ENCODE results near the gene SLC34A1.
"Not testable (repeated sequence)": the region's sequence is repeated elsewhere in the genome, so short reads cannot be mapped to it uniquely, and the experiment has no call there.

SLC34A1 gene

DNA sequence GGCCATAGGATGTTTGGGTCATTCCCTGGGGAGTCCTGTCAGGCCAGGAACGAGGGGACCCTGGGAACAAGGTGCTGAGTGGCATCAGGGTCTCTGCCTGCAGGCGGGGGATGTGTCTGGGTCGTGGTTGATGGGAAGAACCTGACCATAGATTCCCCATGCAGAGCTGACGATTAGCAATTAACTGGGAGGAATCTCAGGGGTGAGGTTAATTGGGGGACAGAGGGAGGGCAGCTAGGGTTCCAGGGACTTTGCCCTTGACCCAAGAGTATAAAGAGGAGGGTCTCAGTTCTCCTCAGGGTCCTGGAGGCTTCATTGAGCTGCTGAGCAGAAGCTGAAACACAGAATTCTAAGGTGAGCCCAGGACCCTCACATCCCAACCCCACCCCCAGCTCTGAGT, at the start of gene SLC34A1:
SLC34A1 (plus strand) TSS at position 301 of the 400 bp plus-strand sequence. CDS start 1,308 bp downstream, outside the sequence.
- DNase-seq: no peak

DNA sequence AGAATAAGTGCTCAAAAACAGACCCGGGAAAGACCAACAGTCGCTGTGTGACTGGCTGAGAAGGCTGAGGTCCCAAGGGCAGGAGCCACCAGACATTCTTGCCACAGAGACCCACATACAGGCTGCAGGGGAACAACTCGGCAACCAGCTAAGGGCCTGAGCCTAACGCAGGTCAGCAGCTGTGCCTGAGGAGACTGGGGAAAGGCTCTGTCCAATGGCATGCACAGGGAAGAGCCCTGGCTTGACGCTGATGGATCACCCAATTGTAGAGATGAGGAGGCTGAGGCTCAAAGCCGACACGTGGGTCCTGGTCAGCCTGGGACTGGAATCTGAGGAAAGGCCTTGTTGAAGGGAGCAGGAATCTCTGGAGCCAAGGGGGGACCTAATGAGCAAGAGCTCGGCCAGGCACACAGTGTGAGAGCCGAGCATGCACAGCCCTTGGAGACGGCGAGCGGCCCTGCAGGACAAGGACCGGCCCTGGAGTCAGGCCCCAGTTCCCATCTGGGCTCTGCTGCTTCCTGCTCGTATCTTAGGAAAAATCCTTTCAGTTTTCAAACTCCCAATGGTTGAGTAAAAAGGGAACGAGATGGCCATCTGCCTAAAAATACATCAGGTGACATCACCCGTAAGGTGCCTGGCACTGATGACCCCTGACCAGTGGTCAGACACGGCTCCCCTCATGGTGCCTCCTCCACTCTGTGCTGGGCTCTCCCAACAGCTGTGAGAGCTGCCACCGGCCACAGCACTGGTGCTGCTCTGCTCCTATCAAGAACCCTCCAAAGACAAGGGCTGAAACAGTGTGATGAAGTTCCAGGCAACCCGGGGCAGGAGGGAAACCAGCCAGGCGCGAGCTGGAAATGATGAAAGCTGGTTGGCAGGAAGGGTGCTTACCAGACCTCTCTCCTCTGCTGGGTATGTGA, 49.2 kb upstream of the SLC34A1 start:
- DNase-seq: no peak

DNA sequence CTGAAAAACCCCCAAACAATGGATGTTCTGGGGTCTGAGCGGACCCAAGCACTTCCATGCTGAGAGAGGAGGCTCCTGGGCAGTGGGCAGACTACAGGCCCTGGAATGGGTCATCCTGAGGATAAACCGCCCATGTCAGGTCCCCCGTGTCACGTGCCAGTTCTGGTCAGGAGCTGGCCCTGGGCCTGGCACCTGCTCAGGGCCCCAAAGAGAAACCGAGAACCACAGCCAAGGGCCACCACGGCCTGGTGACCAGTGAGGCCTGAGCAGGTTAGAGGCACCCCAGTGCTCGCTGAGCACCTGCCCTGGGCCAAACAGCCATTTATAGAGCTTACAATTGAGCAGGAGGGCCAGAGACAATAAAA, 48.6 kb upstream of the SLC34A1 start:
- DNase-seq: no peak

GRCh38 chr5:177336112-177336511, 48.1 kb upstream of the SLC34A1 start:
- no peak for DNase-seq

GRCh38 chr5:177336603-177337494, 47.4 kb upstream of the SLC34A1 start:
- DNase-seq: no peak

GRCh38 chr5:177338251-177339106, 45.8 kb upstream of the SLC34A1 start:
- no peak for DNase-seq

DNA sequence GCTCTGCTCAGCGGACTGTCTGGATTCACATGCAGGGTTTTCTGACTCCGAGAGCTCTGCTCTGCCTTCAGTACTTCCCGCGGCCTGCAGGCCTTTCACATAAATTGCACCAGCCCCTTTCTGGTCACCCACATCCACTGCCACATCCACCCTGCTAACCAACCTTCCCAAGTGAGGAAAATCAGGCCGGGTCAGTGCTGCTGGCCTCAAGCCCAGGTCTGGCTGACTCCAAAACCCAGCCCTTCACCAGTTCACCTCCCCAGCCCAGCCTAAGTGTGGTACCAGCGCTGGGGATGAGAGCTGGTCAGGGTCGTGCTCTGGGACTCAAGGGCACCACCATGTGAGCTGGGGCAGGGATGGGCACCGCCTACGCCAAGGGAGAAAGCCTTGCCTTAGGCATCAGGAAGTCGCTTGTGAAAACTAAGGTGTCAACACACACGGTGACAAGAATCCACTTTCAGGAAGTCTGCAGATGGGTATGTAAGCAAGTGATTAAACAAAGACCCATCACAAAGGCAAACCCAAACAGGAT, 45.1 kb upstream of the SLC34A1 start:
- DNase-seq: no peak

DNA sequence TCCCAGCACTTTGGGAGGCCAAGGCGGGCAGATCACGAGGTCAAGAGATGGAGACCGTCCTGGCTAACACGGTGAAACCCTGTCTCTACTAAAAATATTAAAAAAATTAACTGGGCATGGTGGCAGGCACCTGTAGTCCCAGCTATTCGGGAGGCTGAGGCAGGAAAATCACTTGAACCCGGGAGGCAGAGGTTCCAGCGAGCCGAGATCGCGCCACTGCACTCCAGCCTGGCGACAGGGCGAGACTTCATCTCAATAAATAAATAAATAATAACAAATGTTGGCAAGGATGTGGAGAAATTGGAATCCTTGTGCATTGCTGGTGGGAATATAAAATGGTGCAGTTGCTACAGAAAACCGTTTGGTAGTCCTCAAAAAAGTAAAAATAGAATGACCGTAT, 41.2 kb upstream of the SLC34A1 start:
- not testable (repeated sequence) for DNase-seq

DNA sequence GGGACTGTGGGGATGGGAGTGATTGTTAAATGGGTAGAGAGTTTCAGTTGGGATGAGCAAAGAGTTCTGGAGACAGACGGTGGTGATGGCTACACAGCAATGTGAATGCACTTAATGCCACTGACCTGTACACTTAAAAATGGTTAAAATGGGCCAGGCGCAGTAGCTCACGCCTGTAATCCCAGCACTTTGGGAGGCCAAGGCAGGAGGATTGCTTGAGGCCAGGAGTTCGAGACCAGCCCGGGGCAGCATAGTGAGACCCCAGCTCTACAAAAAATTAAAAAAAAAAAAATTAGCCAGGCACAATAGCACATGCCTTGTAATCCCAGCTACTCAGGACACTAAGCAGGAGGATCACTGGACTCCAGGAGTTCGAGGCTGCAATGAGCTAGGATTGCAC, 40.5 kb upstream of the SLC34A1 start:
- DNase-seq: no peak

DNA sequence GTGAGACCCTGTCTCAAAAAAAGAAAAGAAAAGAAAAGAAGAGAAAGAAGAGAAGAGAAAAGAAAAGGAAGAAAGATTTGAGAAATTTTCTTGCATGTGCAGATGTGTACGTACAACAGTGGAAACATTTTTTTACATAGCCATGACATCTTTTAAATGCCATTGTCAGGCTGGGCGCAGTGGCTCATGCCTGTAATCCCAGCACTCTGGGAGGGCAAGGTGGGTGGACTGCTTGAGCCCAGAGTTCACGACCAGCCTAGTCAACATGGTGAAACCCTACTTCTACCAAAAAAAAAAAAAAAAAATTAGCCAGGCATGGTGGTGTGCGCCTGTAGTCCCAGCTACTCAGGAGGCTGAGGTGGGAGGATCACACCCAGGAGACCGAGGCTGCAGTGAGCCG, 39.3 kb upstream of the SLC34A1 start:
- DNase-seq: no peak

- no peak for DNase-seq
Measured at GRCh38 chr5:177346820-177347219, 37.4 kb upstream of the SLC34A1 start.

GRCh38 chr5:177347699-177348098, 36.5 kb upstream of the SLC34A1 start:
- no peak for DNase-seq

DNA sequence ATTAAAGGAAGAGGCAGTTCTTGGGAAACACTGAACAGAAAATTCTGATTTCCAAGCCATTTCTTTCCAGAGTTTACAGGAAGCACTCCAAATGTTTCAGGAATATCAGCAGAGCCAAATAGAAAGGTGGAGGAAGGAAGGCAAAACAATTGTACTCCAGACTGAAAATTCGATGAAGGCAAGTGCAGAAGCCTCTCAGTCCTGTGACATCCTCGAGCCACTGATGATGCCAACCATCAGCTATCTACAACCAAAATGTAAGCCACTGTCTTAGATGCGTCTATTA, 34.9 kb upstream of the SLC34A1 start:
- DNase-seq: no peak

DNA sequence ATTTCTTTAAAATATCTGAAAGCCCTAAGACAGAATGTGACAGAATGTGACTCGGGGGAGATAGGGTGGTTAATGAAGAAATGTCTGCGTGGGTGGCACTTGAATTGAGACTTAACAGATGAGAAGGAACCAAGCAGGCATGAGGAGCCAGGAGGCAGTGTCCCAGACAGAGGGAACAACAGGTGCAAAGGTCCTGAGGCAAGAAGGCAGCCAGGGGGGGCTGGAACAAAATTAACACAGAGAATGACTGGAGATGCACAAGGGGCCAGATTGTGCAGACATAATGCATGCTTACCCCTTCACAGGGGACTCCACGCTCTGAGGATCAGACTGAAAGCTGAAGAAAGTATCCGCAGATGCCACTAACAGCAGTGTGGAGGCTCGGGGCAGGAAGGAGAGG, 34.5 kb upstream of the SLC34A1 start:
- no peak for DNase-seq

GRCh38 chr5:177350776-177351391, 33.4 kb upstream of the SLC34A1 start:
- DNase-seq: no peak

DNA sequence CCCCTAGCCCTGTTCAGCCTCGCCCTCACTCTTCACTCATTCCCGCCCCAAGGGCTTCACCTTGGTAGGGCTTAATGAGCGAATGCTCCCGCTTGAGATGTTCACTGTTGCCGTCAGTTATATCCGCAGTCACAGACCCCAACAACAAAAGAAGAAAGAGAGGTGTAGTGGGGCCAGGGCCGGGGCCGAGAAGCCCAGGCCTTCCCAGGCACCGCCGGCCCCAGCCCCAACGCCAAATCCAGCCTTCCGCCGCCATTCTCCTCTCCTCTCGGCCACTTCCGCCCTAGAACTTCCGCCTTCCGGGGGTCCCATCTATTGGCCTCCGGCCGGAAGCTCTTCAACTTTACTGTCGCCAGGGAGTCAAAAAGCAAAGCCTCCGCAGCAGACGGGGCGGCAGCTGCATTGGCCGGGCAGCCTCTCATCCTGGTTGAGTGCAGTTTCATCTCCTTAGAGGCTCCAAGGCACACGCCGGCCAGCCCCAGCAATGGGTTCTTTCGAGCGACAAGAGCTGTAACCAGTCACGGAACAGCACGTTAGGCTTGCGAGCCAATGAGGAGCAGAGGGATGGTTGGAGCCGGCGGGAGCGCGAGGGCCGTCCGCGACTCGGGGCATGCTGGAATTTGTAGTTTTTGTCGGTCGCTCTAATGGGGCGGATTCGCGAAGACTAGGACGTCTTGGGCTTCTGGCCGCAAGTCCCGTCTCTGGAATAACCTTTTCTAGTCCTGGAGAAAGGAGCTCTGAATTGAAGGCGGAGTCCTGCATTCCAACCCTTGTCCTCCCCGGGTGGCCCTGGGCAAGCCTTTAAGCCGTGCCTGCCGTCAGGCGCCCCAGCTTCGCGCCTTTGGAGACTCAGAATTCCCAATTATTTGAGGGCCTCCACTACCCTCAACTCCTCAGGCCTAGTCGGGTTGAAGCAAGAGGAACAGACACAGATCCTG, 32.6 kb upstream of the SLC34A1 start, which contains the start of gene LMAN2:
LMAN2 (minus strand) TSS at position 277 of the 938 bp plus-strand sequence; CDS start at position 256, 21 bp downstream.
- DNase-seq: peak; percentile 63

DNA sequence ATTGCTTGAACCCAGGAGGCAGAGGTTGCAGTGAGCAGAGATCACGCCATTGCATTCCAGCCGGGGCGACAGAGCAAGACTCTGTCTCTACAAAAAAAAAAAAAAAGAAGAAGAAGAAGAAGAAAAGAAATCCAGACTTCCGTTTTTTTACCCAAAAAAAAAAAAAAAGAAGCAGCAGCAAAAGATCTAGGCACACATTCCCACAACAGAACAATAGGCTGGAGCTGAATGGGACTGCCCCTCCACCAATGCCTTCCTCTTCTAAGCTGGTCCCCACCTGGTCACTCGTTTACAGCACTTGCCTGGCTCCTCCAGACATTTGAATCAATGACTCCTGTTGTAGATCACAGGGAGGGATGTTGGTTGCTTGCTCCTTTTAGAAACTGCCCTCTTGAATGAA, 31.1 kb upstream of the SLC34A1 start:
- no peak for DNase-seq

- no peak for DNase-seq
Measured at GRCh38 chr5:177354256-177354655, 30.0 kb upstream of the SLC34A1 start.

DNA sequence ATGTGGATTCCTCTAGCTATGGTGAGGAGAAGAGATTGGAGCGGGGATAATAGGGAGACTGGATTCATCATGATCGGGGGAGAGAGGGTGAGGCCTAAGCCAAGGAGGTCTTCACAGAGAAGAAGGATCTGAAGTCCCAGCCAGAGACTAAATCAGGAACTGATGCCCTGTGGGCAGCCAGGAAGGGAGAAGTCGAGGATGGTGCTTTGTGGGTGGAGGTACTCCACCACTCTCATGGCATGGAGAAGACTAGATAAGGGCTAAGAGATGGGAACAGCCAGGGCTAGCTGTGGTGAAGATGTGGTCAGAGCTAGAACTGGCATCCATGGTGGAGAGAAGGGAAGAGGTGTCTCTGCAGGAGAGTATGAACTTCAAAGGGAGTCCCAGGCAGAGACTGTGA, 29.5 kb upstream of the SLC34A1 start:
- DNase-seq: no peak

DNA sequence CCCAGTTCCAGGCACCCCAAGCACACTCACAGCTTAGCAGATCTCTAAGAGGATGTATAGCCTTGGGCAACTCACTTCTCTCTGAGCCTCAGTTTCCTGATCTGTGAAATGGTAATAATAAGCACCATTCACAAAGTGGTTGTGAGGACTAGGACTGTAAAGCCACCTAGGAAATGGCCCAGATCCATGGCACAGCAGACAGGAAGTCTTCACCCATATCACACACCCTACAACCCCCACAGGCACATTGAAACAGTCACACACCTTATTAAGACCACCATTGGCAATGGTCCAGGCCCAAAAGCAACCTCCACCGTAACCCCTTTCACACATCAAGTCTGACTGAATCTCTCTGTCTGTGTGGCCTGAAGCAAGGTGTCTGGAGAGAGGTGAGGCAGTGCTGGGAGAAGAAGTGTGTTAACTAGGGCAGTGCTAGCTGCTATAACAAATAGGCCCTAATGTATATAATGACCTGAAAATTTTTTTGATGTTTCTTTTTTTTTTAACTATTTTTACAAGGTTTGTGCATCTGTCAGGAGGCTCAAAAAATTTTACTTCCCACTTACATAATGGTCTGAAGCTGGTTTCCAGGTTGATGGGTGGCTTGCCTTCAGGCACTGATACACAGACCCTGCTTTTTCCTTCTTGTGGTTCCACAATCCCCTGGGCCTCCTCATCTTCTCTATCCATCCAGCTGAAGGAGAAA, 28.9 kb upstream of the SLC34A1 start:
- no peak for DNase-seq

GRCh38 chr5:177355868-177356168, 28.4 kb upstream of the SLC34A1 start:
- no peak for DNase-seq

All from NCI-H1436 (cell line).